Activated naive CD4-positive, alpha-beta T cell treated with anti-CD3 and anti-CD28 coated beads, Interleukin-2, amount 10 ng/mL, durations not matched to agents 7 days and 5 days (primary cell): ENCODE results near the gene ADGRV1.
"Not testable (repeated sequence)": the region's sequence is repeated elsewhere in the genome, so short reads cannot be mapped to it uniquely, and the experiment has no call there.

Experiments used
- CTCF ChIA-PET: fragments of 350-600 bp; sonication (Branson Sonifier 250); formaldehyde crosslinking; loops from one replicate; lab custom pipeline; 2021; ENCODE audit warnings: antibody characterized with exemption; lab: Charles Lee
- DNase-seq: peaks from one replicate; pipeline ENCODE4 v3.0.0-alpha.2; 2020
- H3K27ac Mint-ChIP-seq: one replicate; pipeline ENCODE4 v1.8.0; 2021; ENCODE audit warnings: mild to moderate bottlenecking, moderate library complexity, mixed read lengths
- H3K27me3 Mint-ChIP-seq: one replicate; pipeline ENCODE4 v1.8.0; 2021; ENCODE audit warnings: mild to moderate bottlenecking, mixed read lengths
- H3K36me3 Mint-ChIP-seq: one replicate; pipeline ENCODE4 v1.8.0; 2021; ENCODE audit warnings: mixed read lengths
- H3K4me1 Mint-ChIP-seq: one replicate; pipeline ENCODE4 v1.8.0; 2021; ENCODE audit warnings: mixed read lengths
- H3K4me3 Mint-ChIP-seq: one replicate; pipeline ENCODE4 v1.8.0; 2021; ENCODE audit warnings: mild to moderate bottlenecking, moderate library complexity, mixed read lengths
- H3K9me3 Mint-ChIP-seq: one replicate; pipeline ENCODE4 v1.8.0; 2021; ENCODE audit warnings: mixed read lengths

The ADGRV1 gene

DNA sequence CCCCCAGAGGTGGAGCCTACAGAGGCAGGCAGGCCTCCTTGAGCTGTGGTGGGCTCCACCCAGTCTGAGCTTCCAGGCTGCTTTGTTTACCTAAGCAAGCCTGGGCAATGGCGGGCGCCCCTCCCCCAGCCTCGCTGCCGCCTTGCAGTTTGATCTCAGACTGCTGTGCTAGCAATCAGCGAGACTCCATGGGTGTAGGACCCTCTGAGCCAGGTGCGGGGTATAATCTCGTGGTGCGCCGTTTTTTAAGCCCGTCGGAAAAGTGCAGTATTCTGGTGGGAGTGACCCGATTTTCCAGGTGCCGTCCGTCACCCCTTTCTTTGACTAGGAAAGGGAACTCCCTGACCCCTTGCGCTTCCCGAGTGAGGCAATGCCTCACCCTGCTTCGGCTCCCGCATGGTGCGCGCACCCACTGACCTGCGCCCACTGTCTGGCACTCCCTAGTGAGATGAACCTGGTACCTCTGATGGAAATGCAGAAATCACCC lies 109.5 kb downstream of the ADGRV1 start:
- H3K36me3 Mint-ChIP-seq, DNase-seq, H3K4me3 Mint-ChIP-seq, H3K27ac Mint-ChIP-seq, H3K9me3 Mint-ChIP-seq, H3K27me3 Mint-ChIP-seq, H3K4me1 Mint-ChIP-seq, CTCF ChIA-PET: not testable (repeated sequence)

DNA sequence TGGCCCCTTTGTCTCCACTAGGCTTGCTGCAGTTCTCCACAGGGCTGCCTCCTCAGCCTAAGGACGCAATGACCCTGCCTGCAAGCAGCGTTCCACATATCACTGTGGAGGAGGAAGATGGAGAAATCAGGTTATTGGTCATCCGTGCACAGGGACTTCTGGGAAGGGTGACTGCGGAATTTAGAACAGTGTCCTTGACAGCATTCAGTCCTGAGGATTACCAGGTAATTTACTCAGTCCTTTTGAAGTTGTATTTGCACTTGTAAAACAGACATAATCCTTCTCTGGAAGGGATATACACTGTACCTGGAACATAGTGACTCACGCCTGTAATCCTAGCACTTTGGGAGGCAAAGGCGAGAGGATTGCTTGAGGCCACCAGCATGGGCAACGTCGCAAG lies 116.6 kb downstream of the ADGRV1 start:
- no peaks in the 10 kb centered on the region for H3K36me3 Mint-ChIP-seq

GRCh38 chr5:90680921-90681563 lies 122.4 kb downstream of the ADGRV1 start:
- DNase-seq: no peak
- Mint-ChIP-seq H3K36me3 (no peaks in the 10 kb centered on the region), H3K4me3 (no peak overlapping the region), H3K4me1 (no peaks in the 10 kb centered on the region), H3K27me3 (no peaks in the 10 kb centered on the region), H3K9me3 (peaks cover 2% of the 10 kb centered on the region), H3K27ac (no peak overlapping the region)
- CTCF ChIA-PET: no interaction called here

More for the DNA sequence above, 116.6 kb downstream of the ADGRV1 start:
- no peak overlapping the region for H3K4me3 Mint-ChIP-seq
- H3K4me1 Mint-ChIP-seq: no peaks in the 10 kb centered on the region
- no peaks in the 10 kb centered on the region for H3K9me3 Mint-ChIP-seq
- no peak for DNase-seq
- no peaks in the 10 kb centered on the region for H3K27me3 Mint-ChIP-seq
- H3K27ac Mint-ChIP-seq: no peak overlapping the region
- CTCF ChIA-PET: no interaction called here

DNA sequence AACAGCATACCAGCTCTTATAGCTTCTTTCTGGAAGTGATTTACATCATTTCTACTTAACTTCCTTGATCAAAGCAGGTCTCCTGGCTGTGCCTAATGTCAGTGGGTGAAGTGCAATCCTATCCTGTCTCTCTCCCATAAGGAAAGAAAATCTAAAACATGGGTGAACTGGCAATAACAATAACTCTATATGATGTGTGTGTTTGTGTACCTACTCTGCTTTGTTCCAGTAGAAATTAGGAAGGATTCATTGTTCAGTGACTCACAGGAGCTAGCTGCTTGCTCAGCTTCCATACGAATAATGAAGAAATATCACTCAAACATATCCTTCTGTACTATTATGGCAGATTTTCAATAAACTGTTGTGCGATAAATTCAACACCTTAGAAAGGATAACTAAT lies 123.7 kb downstream of the ADGRV1 start:
- Mint-ChIP-seq H3K27ac (no peak overlapping the region), H3K36me3 (no peaks in the 10 kb centered on the region), H3K27me3 (no peaks in the 10 kb centered on the region), H3K9me3 (peaks cover 2% of the 10 kb centered on the region), H3K4me1 (no peaks in the 10 kb centered on the region), H3K4me3 (no peak overlapping the region)
- CTCF ChIA-PET: no interaction called here
- DNase-seq: no peak

DNA sequence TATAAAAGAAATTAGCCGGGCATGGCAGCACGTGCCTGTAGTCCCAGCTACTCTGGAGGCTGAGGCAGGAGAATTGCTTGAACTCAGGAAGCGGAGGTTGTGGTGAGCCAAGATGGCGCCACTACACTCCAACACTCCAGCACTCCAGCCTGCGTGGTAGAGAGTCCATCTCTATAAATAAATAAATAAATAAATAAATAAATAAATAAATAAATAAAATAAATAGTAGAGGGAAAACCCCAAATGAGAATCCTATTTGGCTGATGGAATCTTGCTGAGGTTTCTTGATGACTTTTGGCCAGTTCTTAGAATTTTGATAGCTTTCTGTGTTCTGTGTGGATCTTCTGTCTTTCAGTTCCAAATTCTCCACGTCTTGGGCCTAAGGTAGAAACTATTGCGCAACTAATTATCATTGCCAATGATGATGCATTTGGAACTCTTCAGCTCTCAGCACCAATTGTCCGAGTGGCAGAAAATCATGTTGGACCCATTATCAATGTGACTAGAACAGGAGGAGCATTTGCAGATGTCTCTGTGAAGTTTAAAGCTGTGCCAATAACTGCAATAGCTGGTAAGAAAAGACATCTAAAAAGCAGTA lies 126.9 kb downstream of the ADGRV1 start:
- CTCF ChIA-PET: no interaction called here
- no peaks in the 10 kb centered on the region for H3K36me3 Mint-ChIP-seq
- peaks cover 2% of the 10 kb centered on the region for H3K9me3 Mint-ChIP-seq
- no peaks in the 10 kb centered on the region for H3K27me3 Mint-ChIP-seq
- H3K27ac Mint-ChIP-seq: no peak overlapping the region
- H3K4me1 Mint-ChIP-seq: no peaks in the 10 kb centered on the region
- H3K4me3 Mint-ChIP-seq: no peak overlapping the region
- no peak for DNase-seq

GRCh38 chr5:90686363-90686762 lies 127.8 kb downstream of the ADGRV1 start:
- H3K4me3 Mint-ChIP-seq, H3K4me1 Mint-ChIP-seq, CTCF ChIA-PET, H3K27me3 Mint-ChIP-seq, H3K27ac Mint-ChIP-seq, H3K9me3 Mint-ChIP-seq, DNase-seq, H3K36me3 Mint-ChIP-seq: not testable (repeated sequence)

DNA sequence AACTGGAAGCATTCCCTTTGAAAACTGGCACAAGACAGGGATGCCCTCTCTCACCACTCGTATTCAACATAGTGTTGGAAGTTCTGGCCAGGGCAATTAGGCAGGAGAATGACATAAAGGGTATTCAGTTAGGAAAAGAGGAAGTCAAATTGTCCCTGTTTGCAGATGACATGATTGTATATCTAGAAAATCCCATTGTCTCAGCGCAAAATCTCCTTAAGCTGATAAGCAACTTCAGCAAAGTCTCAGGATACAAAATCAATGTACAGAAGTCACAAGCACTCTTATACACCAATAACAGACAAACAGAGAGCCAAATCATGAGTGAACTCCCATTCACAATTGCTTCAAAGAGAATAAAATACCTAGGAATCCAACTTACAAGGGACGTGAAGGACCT lies 128.9 kb downstream of the ADGRV1 start:
- H3K4me1 Mint-ChIP-seq, CTCF ChIA-PET, DNase-seq, H3K9me3 Mint-ChIP-seq, H3K27ac Mint-ChIP-seq, H3K4me3 Mint-ChIP-seq, H3K36me3 Mint-ChIP-seq, H3K27me3 Mint-ChIP-seq: not testable (repeated sequence)

GRCh38 chr5:90689064-90689463 lies 130.5 kb downstream of the ADGRV1 start:
- no peak overlapping the region for H3K27ac Mint-ChIP-seq
- no peak overlapping the region for H3K4me3 Mint-ChIP-seq
- DNase-seq: no peak
- CTCF ChIA-PET: interaction anchor here (0.8 kb wide), 1 partner anchor 106 kb away, joined by 3 read pairs; no protein-coding TSS in a partner anchor
- H3K27me3 Mint-ChIP-seq: no peaks in the 10 kb centered on the region
- peaks cover 2% of the 10 kb centered on the region for H3K9me3 Mint-ChIP-seq
- no peaks in the 10 kb centered on the region for H3K4me1 Mint-ChIP-seq
- no peaks in the 10 kb centered on the region for H3K36me3 Mint-ChIP-seq

GRCh38 chr5:90690307-90690706 lies 131.7 kb downstream of the ADGRV1 start:
- Mint-ChIP-seq H3K36me3 (no peaks in the 10 kb centered on the region), H3K27me3 (no peaks in the 10 kb centered on the region), H3K4me3 (no peak overlapping the region), H3K4me1 (no peaks in the 10 kb centered on the region), H3K27ac (no peak overlapping the region), H3K9me3 (peaks cover 2% of the 10 kb centered on the region)
- CTCF ChIA-PET: no interaction called here
- DNase-seq: no peak

DNA sequence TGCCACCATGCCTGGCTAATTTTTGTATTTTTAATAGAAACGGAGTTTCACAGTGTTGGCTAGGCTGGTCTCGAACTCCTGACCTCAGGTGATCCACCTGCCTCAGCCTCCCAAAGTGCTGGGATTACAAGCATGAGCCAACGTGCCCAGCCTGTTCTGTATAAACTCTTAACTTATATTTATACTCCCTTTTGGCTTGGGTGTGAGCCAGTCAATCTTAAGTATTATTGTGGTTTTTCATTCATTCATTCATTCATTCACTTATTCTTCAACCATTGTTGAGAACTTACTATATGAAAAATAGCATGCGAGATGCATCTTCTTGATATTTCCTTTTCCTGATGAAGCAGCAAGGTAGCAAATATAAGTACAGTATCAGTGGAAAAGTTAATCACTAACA lies 132.9 kb downstream of the ADGRV1 start:
- CTCF ChIA-PET: no interaction called here
- Mint-ChIP-seq H3K9me3 (no peaks in the 10 kb centered on the region), H3K4me1 (no peaks in the 10 kb centered on the region), H3K27ac (no peak overlapping the region), H3K27me3 (no peaks in the 10 kb centered on the region), H3K4me3 (no peak overlapping the region), H3K36me3 (no peaks in the 10 kb centered on the region)
- no peak for DNase-seq

- Mint-ChIP-seq H3K27ac (no peak overlapping the region), H3K9me3 (no peaks in the 10 kb centered on the region), H3K36me3 (no peaks in the 10 kb centered on the region), H3K4me3 (no peak overlapping the region), H3K4me1 (no peaks in the 10 kb centered on the region), H3K27me3 (no peaks in the 10 kb centered on the region)
- DNase-seq: no peak
- CTCF ChIA-PET: no interaction called here
Measured at GRCh38 chr5:90696153-90696552, 137.6 kb downstream of the ADGRV1 start.

GRCh38 chr5:90700299-90700698 lies 141.7 kb downstream of the ADGRV1 start:
- Mint-ChIP-seq H3K9me3 (no peaks in the 10 kb centered on the region), H3K4me1 (no peaks in the 10 kb centered on the region), H3K36me3 (no peaks in the 10 kb centered on the region), H3K27me3 (no peaks in the 10 kb centered on the region), H3K27ac (no peak overlapping the region), H3K4me3 (no peak overlapping the region)
- CTCF ChIA-PET: no interaction called here
- DNase-seq: no peak

- DNase-seq: no peak
- H3K36me3 Mint-ChIP-seq: no peaks in the 10 kb centered on the region
- CTCF ChIA-PET: no interaction called here
- no peak overlapping the region for H3K4me3 Mint-ChIP-seq
- H3K27ac Mint-ChIP-seq: no peak overlapping the region
- no peaks in the 10 kb centered on the region for H3K4me1 Mint-ChIP-seq
- no peaks in the 10 kb centered on the region for H3K9me3 Mint-ChIP-seq
- no peaks in the 10 kb centered on the region for H3K27me3 Mint-ChIP-seq
Measured at GRCh38 chr5:90703932-90704331, 145.3 kb downstream of the ADGRV1 start.

DNA sequence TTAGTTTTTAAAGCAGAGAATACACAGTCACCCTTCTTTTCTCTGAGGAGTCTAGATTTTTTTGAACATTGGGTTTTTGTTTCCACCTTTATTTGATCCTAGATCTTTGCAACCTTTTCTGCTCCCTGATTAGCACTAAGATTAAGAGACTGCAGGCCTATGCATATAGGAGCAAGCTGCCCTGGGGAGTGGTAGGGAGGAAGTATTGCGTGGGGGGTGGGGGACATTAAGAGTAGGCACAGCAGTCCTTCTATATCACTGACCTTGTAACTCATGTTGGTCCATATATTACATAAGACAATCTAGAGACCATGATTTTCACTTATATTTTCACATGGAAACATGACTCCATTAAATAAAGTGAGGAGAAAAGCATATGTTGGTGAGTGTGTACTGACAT lies 149.1 kb downstream of the ADGRV1 start:
- DNase-seq: no peak
- Mint-ChIP-seq H3K4me3 (no peak overlapping the region), H3K27ac (no peak overlapping the region), H3K9me3 (no peaks in the 10 kb centered on the region), H3K27me3 (no peaks in the 10 kb centered on the region), H3K36me3 (no peaks in the 10 kb centered on the region), H3K4me1 (no peaks in the 10 kb centered on the region)
- CTCF ChIA-PET: interaction anchor here (0.7 kb wide), 1 partner anchor 76 kb away, joined by 3 read pairs; no protein-coding TSS in a partner anchor
